Panc1 (cell line): ENCODE results near the gene SLC12A7. TPM values are rescaled to one million over a fixed set of nuclear protein-coding genes. Genes with fewer than 3 reads are reported as not detected.

Experiments used
- ATAC-seq: fragments of 200-7000 bp; cut with Tn5 transposase; 2 replicates; pipeline ENCODE4 v1.9.1; 2020; ENCODE audit warnings: mild to moderate bottlenecking, moderate library complexity
- BruUV-seq: library from RNA; stranded (reverse); fragments of 400-500 nt; replicated peaks from 2 replicates; lab custom pipeline; 2021; lab: Mats Ljungman, UMichigan
- CTCF ChIA-PET: fragments of 300-600 bp; sonication (Branson Sonifier 250); formaldehyde crosslinking; loops from one replicate; lab custom pipeline; 2022; ENCODE audit warnings: antibody characterized with exemption; lab: Charles Lee
- POLR2A ChIA-PET: fragments of 300-600 bp; sonication (Branson Sonifier 250); formaldehyde crosslinking; loops from one replicate; lab custom pipeline; 2022; ENCODE audit warnings: antibody characterized with exemption; lab: Charles Lee
- DNase-seq: peaks from one replicate; pipeline ENCODE4 v3.0.0-alpha.2; 2010; ENCODE audit warnings: low read depth, low spot score
- H3K27ac ChIP-seq: 2 replicates; pipeline ENCODE4 v1.5.1; 2011; ENCODE audit warnings: mild to moderate bottlenecking, low read length, inconsistent platforms
- H3K27me3 ChIP-seq: fragments of 200-500 bp; sonication (Bioruptor generic); 2 replicates; pipeline ENCODE4 v1.6.0; 2014; ENCODE audit warnings: low read length, inconsistent platforms; ENCODE audit not compliant: control insufficient read depth, insufficient read depth
- H3K36me3 ChIP-seq: fragments of 200-500 bp; sonication (Bioruptor generic); 2 replicates; pipeline ENCODE4 v1.5.1; 2014; ENCODE audit warnings: inconsistent platforms, mild to moderate bottlenecking, low read length, moderate library complexity; ENCODE audit not compliant: control insufficient read depth, insufficient read depth
- H3K4me1 ChIP-seq: 2 replicates; pipeline ENCODE4 v1.5.1; 2011; ENCODE audit warnings: inconsistent platforms, mild to moderate bottlenecking, low read length, moderate library complexity; ENCODE audit not compliant: control insufficient read depth, insufficient read depth
- H3K4me3 ChIP-seq, 2 experiments: 2 replicates each; pipeline ENCODE4 v1.5.1; 2011 to 2012; ENCODE audit warnings: low read depth in 2 of 2, low read length in 2 of 2, mild to moderate bottlenecking in 2 of 2, inconsistent platforms in 1 of 2, moderate library complexity in 1 of 2
- H3K9me3 ChIP-seq: fragments of 200-500 bp; sonication (Bioruptor generic); 2 replicates; pipeline ENCODE4 v1.5.1; 2014; ENCODE audit warnings: low read depth, mild to moderate bottlenecking, inconsistent platforms, low read length, moderate library complexity; ENCODE audit not compliant: control insufficient read depth, insufficient read depth
- POLR2AphosphoS5 ChIP-seq: IDR thresholded peaks from 2 replicates; pipeline ENCODE4 v1.6.1; 2012; ENCODE audit warnings: mild to moderate bottlenecking, low read depth, low read length, moderate library complexity
- SIN3A ChIP-seq: IDR thresholded peaks from 2 replicates; pipeline ENCODE4 v1.6.1; 2012; ENCODE audit warnings: low read depth, mild to moderate bottlenecking, low read length, moderate library complexity, borderline replicate concordance; ENCODE audit not compliant: insufficient read depth
- TCF7L2 ChIP-seq: IDR thresholded peaks from 2 replicates; pipeline ENCODE4 v1.6.1; 2011; ENCODE audit warnings: mild to moderate bottlenecking, low read depth, low read length, inconsistent platforms
- in situ Hi-C: cut with HindIII; loops from 2 replicates; pipeline ENCODE4 v1.10.0; 2016; ENCODE audit warnings: low sequenced_read_pairs, low pct_unique_long_range_greater_than_20kb
- intact Hi-C: fragments of 100-400 bp; cut with micrococcal nuclease; formaldehyde crosslinking; loops from one replicate; pipeline ENCODE4 v1.10.0; 2022; ENCODE audit not compliant: unreplicated experiment
- total RNA-seq: library from RNA; stranded (reverse); gene quantifications from one replicate; pipeline ENCODE4 v1.2.1, GENCODE V29; 2021; ENCODE audit not compliant: unreplicated experiment
- TF ChIP-seq, protein P1 (sequence below): fragments of 450-650 bp; IDR thresholded peaks from 2 replicates; pipeline ENCODE4 v1.5.1; 2017; ENCODE audit warnings: mild to moderate bottlenecking
- TF ChIP-seq, protein P2 (sequence below), 2 experiments: IDR thresholded peaks; 2 replicates each; pipeline ENCODE4 v1.6.1; 2011 to 2012; ENCODE audit warnings: low read depth in 2 of 2, control low read depth in 1 of 2, low read length in 1 of 2, mild to moderate bottlenecking in 1 of 2, moderate library complexity in 1 of 2; ENCODE audit not compliant: insufficient read depth in 1 of 2

SLC12A7 gene
- total RNA-seq, 1 experiment from 2014 or later: 297 TPM

DNA sequence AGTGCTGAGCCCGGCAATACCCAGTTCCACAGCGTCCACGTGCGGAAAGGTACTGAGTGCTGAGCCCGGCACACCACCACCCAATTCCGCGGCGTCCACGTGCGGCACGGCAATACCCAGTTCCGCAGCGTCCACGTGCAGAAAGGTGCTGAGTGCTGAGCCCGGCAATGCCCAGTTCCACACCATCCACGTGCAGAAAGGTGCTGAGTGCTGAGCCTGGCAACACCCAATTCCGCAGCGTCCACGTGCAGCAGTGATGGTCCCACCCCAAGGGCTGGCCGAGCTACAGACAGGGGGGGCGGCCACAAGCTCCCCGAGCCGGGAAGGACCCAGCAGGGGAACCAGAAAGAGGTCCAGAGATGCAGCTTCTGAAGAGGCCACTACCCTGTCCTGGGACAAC is 20.2 kb downstream of the SLC12A7 start:
- Histone ChIP-seq H3K27me3 (no peaks in the 10 kb centered on the region), H3K4me3 (no peak overlapping the region), H3K4me1 (peaks cover 76% of the 10 kb centered on the region), H3K36me3 (peaks cover 24% of the 10 kb centered on the region), H3K9me3 (no peaks in the 10 kb centered on the region), H3K27ac (peak overlapping the region; percentile 97)
- POLR2A ChIA-PET: no interaction called here
- no TSS peak for BruUV-seq
- TF ChIP-seq, protein P1, sequence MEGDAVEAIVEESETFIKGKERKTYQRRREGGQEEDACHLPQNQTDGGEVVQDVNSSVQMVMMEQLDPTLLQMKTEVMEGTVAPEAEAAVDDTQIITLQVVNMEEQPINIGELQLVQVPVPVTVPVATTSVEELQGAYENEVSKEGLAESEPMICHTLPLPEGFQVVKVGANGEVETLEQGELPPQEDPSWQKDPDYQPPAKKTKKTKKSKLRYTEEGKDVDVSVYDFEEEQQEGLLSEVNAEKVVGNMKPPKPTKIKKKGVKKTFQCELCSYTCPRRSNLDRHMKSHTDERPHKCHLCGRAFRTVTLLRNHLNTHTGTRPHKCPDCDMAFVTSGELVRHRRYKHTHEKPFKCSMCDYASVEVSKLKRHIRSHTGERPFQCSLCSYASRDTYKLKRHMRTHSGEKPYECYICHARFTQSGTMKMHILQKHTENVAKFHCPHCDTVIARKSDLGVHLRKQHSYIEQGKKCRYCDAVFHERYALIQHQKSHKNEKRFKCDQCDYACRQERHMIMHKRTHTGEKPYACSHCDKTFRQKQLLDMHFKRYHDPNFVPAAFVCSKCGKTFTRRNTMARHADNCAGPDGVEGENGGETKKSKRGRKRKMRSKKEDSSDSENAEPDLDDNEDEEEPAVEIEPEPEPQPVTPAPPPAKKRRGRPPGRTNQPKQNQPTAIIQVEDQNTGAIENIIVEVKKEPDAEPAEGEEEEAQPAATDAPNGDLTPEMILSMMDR: no peak
- no peak for TF ChIP-seq POLR2AphosphoS5
- TF ChIP-seq TCF7L2: no peak
- TF ChIP-seq, protein P2, sequence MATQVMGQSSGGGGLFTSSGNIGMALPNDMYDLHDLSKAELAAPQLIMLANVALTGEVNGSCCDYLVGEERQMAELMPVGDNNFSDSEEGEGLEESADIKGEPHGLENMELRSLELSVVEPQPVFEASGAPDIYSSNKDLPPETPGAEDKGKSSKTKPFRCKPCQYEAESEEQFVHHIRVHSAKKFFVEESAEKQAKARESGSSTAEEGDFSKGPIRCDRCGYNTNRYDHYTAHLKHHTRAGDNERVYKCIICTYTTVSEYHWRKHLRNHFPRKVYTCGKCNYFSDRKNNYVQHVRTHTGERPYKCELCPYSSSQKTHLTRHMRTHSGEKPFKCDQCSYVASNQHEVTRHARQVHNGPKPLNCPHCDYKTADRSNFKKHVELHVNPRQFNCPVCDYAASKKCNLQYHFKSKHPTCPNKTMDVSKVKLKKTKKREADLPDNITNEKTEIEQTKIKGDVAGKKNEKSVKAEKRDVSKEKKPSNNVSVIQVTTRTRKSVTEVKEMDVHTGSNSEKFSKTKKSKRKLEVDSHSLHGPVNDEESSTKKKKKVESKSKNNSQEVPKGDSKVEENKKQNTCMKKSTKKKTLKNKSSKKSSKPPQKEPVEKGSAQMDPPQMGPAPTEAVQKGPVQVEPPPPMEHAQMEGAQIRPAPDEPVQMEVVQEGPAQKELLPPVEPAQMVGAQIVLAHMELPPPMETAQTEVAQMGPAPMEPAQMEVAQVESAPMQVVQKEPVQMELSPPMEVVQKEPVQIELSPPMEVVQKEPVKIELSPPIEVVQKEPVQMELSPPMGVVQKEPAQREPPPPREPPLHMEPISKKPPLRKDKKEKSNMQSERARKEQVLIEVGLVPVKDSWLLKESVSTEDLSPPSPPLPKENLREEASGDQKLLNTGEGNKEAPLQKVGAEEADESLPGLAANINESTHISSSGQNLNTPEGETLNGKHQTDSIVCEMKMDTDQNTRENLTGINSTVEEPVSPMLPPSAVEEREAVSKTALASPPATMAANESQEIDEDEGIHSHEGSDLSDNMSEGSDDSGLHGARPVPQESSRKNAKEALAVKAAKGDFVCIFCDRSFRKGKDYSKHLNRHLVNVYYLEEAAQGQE (IDR thresholded peaks at IDR 0.05; ENCODE audit: insufficient read depth in 1 of 2, low read depth in 2 of 2, low read length in 1 of 2): no peak
- TF ChIP-seq SIN3A: no peak
- intact Hi-C loops (no loop called here), in situ Hi-C loops (no loop called here)
- DNase-seq (no peak), ATAC-seq (no peak)
- CTCF ChIA-PET: no interaction called here

DNA sequence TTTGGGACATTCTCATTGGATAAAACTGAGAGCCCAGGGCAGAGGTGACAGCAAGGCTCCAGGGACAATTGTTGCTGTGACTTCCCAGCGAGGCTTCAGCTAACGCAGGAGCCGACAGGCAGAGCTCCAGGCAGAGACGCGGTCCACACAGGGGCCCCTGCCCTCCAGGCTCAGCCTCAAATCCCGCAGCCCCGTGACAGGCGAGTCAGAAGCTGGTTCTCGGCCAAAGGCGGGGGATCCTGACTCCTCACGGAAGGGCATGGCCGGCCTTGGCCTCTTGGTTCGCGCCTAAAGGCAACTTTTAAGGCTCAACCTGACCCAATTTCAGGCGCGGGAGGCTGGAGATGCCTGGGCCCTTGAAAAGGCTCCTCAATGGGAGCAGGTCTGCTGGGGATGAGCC is 21.3 kb downstream of the SLC12A7 start:
- BruUV-seq: no TSS peak
- POLR2A ChIA-PET: no interaction called here
- DNase-seq (no peak), ATAC-seq (peak; percentile 35)
- no peaks in the 10 kb centered on the region for H3K9me3 ChIP-seq
- no peak overlapping the region for H3K4me3 ChIP-seq
- intact Hi-C loops (no loop called here), in situ Hi-C loops (no loop called here)
- H3K27me3 ChIP-seq: no peaks in the 10 kb centered on the region
- CTCF ChIA-PET: interaction anchor here (0.5 kb wide), 1 partner anchor 43 kb away, joined by 4 read pairs; no protein-coding TSS in a partner anchor
- peaks cover 67% of the 10 kb centered on the region for H3K4me1 ChIP-seq
- H3K27ac ChIP-seq: peak overlapping the region; percentile 97
- H3K36me3 ChIP-seq: peaks cover 19% of the 10 kb centered on the region
- TF ChIP-seq POLR2AphosphoS5: no peak

DNA sequence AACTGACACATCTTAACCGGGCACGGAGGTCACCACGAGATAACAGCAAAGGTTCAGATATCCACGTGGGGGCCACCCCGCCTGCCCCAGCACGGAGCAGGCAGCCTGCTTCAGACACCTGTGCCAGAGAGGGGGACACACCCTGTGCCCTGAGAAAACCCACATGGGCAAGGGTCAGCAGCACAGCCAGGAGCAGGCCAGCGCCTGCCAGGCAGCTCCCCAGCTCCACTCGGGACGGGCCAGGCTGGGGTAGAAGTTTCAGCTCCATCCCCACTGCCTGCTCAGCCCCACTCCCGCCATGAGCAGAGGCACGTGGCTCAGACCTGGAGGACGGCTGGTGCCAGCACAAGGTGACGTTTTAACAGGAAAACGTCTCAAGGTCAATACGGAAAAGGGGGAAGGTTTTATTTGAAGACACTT is 22.2 kb downstream of the SLC12A7 start:
- in situ Hi-C loops: no loop called here
- intact Hi-C loops: no loop called here
- ATAC-seq (no peak), DNase-seq (no peak)
- Histone ChIP-seq H3K9me3 (no peaks in the 10 kb centered on the region), H3K4me3 (no peak overlapping the region), H3K27me3 (no peaks in the 10 kb centered on the region), H3K4me1 (peaks cover 58% of the 10 kb centered on the region), H3K36me3 (peaks cover 21% of the 10 kb centered on the region), H3K27ac (peak overlapping the region; percentile 97)
- no TSS peak for BruUV-seq
- TF ChIP-seq TCF7L2 (no peak), SIN3A (no peak), POLR2AphosphoS5 (no peak)
- TF ChIP-seq, protein P1: no peak
- TF ChIP-seq, protein P2 (IDR thresholded peaks at IDR 0.05; ENCODE audit: insufficient read depth in 1 of 2, low read depth in 2 of 2, low read length in 1 of 2): no peak
- POLR2A ChIA-PET: no interaction called here
- CTCF ChIA-PET: no interaction called here
